Cerebellar nuclear complex (tissue), 1 donor: ENCODE data around the gene TMEM158.

Source experiments
- DNase-seq, 2 experiments: peaks; one replicate each; lab custom pipeline; 2025; lab: John Stamatoyannopoulos, UW

TMEM158 gene

DNA sequence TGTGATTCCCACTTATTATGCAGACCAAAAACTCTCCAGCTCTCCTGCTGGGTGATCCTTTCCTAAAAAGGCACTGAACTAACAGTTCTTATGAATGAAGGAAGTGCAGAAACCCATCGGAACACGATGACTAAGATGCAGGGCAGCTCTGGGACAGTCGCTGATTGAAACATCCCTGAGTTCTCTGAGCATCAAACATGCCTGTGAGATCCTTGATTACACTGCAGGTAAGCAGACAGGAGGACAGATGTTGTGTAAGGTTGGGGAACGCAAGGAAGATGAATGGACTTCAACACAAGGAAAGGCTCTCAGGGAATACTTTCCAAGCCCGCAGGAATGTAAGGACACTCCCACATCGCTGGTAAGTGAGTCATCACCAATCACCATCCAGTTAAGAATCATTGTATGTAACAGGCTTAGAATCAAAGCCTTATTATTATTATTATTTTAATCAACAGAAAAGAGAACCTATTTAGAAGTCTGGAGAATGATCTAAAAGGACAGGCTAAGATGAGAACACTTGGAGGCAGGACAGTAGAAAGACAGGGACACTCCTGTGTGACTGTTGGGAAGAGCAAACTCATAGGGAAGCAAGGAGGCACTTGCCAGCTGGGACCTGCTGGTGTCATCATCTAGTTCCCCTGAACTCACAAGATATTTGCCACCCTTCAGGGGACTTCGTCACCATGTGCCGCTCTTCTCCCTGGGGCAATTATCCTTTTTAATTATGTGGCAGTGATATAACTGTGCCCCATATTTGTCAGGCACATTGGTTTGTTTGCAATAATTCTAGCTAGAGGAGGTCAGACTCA lies 26.0 kb downstream of the TMEM158 start:
- no peak for DNase-seq

DNA sequence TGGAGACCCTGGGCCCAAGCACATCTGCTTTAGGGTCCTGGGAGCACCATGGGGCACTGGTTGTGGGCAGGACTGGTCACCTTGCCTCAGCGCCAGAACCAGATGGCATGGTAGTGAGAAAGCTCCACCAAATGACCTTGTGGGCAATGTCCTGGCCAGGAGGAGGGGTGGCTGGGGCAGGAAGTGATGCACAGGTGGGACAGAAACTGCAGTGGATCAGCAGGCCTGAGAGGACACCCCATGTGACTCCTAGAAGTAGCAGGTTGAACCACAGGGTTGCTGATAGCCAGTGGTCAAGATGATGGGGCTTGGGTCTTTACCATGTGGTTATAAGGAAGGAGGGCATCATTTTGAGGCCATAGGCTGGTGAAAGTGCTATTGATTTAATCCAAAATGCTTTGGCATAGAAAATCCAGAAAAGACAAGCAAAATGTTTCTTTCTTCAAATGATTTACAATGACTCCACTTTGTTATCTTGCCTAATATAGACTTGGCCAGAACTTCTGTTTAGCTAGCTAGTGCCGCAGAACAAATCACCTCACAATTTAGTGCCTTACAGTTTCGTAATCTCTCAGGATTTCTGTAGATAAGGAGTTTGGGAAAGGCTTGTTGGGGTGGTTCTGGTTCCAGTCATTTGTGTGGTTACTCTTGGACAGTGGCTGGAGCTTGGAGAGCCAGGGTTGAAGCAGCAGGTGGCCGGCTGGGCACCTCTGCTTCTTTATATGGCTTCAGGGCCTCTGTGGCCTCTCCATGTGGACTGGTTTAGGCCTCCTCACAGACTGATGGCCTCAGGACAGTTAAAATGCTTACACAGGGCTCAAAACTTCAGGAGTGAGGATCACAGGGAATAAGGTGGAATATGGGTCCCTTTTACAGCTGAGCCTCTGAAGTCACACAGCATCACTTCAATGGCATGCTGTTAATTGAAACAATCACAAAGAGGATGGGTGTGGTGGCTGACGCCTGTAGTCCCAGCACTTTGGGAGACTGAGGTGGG lies 27.5 kb downstream of the TMEM158 start:
- DNase-seq: no peak

DNA sequence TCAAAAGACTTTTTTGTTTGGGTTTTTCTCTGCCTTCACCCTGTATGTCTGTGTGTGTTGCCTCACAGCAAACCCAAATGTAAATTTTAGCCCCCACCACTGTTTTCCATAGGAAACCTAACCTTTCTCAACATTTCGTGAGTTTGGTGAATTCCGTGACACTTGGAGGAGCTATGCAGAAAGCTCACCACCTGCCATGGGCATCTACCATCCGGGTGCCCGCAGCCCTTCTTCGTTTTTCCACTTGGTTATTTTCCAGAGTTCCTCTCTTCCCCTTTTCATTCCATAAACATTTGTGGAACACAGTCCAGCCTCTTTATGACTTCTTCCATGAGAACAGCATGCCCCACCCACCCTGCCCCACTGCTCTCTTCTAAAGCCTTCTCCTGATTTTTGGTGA lies 31.3 kb downstream of the TMEM158 start:
- no peak for DNase-seq

DNA sequence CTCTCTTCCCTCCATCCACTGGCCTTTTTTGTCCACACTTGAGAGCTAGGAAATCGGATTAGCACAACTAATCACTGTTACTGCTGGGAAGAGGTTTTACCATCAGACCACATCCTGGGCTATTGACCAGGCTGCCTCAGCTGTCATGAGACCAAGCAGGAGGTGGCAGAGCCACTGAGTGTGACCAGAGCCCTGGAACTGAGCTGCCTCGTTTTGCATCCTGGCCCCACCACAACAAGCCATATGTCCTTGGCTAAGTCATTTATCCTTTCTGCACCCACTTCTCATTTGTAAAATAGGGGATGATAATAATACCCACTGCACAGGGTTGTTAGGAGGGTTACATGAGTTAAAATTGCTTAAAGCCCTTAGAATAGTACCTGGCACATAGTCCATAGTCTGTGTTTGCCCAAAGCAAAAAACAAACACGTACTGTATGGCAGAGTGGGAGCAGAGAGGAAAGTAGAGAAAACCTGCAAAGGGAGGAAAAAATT lies 34.1 kb downstream of the TMEM158 start:
- DNase-seq: no peak

DNA sequence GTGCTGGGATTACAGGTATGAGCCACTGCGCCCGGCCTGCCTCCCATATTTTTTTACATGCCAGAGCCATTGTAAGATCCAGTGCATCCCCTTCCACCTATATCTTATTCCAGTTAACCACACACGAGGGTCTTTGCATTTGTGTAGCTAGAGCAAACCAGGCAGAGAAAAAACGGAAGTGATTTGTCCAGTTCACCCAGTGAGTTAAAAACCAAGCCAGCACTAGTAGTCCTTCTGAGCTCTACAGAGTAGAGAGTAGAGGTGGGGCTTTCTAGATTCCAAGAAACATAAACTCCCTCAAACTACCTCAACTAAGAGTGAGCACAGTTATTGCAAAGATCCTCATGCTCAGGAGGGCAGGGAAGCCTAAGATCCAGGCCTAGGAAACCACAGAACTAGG lies 34.7 kb downstream of the TMEM158 start:
- no peak for DNase-seq

DNA sequence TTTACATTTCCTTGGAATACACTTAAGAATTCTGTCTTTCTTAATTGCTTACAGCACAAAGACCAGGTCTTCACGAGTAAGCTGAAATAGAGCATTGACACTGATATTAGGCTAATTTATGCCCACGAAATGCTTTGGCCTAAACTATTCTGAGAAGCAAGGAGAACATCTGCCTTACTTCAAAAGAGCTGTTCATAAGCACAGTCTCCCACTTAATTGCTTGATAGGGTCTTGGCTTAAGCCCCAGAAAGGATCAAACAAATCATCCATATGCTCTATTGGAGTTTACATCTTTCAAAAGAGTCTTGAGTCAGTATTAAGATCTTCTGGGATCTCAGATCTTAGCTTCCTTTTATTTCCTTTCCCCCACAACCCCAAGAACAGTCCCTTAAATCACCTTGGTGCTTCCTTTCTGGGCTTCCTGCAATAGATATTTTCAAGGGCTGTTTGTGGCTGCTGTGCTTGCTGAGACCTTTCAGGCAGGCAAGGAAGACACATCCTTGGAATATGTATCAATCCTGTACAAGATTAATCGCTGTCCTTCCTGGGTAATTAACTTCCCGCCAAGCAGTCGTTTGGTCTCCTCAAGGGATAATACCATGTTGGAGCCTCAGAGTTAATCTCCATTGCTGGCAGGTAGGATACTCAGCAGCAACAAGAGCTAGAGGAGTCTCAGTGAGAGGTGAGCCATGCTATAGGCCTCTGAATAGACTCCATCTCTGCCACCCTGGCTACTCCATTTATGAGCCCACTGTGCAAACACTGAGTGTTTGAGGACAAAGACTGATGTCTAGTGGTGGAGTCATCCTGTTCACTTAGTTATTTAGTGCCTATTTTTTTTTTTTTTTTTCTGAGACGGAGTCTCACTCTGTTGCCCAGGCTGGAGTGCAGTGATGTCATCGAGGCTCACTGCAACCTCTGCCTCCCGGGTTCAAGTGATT lies 37.1 kb downstream of the TMEM158 start:
- DNase-seq: no peak

DNA sequence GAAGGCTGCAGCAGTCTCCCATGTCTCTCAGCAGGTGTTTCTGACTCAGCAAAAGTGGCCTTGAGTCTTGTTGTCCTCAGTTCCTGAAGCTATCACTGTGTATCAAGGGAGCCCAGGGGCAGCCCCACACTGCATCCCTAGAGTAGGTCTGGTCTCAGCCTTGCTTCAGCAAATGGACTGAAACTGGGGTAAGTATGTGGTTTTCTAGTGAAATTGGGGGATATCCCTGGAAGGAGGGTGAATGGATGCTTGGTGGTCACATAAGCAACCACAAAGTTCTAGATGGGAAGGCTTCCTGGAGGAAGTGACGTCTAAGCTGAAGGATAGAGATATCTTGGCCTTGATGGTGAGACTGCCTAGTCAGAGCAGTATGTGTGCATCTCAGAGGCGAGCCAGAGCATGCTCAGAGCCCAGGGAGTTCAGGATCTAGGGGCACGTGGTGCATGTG lies 38.4 kb downstream of the TMEM158 start:
- no peak for DNase-seq

DNA sequence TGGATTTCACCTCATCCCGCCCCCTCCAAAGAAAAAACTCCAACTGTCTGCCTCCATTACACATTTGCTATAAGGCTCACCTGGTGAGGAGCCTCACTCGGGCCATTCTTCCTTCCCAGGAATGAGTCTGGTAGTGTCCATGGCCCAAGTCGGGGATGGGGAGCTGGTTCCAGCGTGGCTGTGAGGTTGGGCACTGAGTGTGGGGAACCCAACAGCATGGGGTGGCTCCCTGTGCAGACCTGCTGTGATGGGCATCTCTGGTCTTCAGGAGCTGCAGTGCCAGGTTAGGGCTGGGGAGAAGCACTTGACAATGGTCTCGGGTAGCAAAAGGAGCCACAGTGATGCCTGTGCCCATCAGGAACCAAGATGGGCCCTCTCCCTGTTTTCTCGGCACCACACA lies 39.2 kb downstream of the TMEM158 start:
- DNase-seq: no peak

DNA sequence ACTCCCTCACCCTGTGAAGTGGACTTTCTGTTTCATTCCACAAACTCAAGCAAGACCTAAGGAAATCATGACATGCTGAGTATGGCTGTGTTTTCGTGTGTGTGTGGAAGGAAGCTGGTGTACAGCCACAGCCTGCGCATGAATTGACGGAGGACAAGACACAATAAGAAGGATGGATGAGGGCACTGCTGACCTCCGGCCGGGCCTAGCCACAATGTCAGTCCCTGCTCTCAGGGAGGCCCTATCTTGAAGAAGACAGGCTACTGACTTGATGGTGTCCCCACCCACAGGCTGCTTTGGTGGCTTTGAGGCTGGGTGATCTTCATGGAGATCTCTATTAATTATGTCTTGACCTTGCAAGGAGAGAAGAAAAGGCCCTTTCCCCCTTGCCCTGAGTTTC lies 40.6 kb downstream of the TMEM158 start:
- no peak for DNase-seq

DNA sequence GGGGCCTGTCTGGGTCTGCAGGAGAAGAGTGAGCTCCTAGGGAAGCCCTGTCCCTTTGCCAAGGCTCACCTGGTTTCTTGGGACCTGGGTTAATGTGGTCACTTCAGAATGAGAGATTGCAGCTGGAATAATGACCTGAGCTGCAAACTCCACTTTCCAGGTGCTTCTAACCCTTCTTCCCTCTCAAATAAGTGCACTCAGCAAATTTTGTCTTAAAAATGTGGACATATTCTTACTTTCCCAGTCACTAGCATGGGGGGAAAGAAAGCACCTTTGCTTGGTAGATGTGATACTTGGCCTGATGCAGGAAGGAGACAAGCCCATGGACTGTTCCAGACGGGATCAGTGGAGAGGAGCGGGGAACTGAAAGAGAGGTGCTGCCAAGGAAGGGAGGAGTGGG lies 41.0 kb downstream of the TMEM158 start:
- DNase-seq: no peak

DNA sequence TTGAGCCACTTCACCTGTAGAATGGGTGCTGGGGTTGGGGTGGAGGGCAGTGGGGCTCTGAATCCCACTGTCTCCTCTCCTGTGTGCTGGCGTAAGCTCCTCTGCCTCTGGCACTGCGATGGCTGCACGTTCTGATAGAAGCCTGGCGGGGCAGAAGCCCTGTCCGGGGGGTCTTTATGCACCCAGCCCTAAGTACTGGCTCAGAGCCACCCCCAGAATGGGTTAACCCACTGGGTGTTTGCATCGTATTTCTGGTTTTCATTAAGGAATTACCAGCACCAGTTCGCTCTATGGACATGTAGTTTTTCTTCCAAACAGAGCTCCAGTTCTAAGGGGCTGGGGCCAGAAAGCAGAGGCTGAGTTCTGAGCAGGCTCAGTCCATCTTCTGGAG lies 42.2 kb downstream of the TMEM158 start:
- no peak for DNase-seq

DNA sequence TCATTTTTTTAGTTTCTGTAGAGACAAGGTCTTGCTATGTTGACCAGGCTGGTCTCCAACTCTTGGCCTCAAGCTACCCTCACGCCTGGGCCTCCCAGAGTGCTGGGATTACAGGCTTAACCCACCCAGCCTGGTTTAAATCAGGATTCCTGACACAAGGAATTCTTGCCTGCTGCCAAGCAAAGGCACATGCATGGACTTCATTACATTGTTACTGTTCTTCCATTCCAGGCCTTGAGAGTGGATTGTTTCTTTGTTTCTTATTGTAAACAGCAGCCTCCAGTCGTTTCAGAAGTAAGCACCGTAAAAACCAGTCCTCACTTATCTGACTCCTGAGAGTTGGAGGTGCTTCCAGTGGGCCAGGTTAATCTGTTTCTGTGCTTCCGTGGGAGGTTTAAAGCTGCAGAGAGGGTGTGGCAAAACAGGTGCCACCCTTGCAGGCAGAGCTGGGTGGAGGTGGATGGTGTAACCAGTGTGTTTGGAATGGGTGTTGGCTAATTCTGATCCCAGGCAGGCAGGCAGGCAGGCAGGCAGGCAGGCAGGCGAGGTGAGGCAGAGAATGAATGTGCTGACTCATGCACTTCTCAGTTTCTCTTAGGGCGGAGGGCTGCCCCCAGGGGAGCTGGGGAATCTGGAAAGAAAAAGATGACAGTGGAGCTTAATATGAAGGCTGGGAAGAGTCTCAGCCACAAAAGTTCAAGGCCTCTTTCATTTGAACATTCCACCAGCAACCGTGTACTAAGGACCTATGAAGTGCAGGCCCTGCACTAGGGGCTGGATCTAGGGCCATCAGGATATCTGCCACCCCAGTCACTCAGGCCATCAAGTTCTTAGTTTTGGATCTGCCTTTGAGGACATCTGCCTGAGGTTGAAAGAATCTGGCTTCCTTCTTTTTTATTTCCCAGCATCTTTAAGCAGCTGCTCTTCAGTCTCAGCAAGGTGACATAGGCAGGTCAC lies 42.9 kb downstream of the TMEM158 start:
- no peak for DNase-seq

DNA sequence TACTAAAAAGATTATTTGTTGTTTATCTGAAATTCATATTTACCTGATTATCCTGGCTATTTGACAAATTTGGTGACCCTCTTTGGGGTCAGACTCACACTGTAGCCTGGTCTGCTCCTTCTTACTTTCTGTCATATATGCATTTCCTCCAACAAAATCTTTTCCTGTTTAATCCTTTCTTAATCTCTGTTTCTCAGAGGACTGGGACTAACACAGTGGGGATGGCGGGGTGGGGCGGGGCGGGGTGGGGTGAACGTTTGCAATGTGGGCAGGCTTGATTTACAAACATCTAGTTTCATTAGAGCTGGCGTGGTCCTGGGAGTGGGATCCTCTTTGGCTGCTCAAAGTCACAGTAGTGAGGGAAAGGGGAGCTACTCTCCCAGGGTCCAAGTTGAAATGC lies 44.6 kb downstream of the TMEM158 start:
- no peak for DNase-seq

DNA sequence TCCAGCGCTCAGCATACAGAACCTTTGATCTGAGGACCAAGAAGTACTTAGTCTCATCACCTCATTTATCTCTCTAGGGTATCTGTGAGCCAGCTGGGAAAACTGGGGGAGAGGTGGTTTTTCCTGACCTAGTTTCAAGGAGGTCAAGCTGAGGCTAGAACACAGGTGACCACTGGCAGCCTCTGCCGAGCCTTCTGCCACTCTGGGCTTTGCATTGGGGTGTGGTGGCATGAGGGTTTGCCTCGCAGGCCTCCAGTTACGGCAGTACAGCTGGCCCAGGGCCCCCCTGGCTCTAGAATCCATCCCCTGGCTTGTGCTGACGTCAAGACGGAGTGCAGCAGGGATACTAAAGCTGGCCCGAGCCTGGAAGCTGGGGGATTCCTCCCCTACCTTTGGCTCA lies 45.2 kb downstream of the TMEM158 start:
- DNase-seq: no peak

DNA sequence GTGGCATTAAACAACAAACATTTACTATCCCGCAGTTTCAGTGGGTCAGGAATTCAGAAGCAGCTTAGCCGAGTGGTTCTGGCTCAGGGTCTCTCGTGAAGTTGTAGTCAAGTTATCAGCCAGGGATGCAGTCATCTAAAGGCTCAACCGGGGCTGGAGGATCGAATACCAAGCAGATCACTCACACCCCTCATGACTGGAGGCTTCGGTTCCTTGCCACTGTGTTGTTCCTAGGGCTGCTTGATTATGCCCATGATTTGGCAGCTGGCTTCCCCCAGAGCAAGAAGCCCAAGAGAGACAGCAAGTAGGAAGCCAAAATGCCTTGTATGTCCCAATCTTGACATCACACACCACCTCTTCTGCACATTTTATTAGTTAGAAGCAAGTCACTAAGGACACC lies 46.0 kb downstream of the TMEM158 start:
- DNase-seq: no peak

DNA sequence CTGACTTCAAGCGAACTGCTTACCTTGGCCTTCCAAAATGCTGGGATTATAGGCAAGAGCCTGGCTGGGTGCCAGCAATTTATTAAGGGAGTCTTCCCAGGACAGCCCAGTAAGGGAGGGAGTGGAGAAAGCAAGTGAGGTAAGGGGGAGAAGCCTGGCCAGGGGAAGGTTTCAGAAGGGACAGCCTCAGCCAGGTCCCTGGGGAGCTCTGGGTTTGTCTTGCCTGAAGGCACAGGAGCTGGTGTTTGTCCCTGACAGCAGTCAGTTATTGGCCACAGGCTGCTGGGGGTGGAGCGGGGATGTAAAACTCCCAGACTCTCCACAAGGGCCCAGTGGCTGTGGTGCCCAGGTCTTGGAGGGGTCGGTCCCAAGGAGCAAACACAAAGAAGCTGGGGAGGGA lies 46.9 kb downstream of the TMEM158 start:
- no peak for DNase-seq

DNA sequence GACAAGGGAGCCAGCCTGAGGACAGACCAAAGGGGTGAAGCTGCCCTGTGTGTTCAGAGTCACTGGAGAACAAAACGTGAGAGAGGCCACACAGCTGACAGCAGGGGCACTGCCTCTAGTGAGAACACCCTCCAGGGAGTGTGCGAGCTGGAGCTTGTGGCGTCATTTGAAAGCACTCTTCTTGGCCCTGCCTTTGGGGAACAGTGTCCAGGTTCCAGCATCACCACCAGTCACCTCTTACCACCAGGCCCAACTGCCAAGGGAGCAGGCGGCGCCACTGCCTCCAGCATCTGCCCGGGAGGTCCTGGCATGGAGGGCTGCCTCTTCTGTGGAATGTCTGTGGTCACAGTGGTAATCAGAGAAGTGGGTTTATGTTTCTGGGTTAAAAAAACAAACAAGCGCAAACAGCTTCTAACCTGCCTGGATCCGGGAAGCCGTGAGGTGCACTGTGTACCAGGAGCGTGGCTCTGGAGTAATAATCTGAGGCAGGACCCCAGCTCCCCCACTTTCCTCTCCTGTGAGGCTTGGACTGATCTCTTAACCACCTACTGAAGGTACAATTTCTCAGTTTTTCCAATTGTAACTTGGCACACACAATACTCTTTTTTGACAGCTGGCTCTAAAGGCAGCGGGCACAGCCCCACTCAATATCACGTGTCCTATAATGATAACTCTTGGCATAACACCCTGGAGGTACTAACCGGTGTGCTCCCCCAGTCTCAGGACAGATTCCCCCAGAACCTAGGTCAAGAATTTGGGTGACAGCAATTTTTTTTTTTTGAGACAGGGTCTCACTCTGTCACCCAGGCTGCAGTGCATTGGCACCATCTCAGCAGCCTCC lies 47.7 kb downstream of the TMEM158 start:
- DNase-seq: no peak

DNA sequence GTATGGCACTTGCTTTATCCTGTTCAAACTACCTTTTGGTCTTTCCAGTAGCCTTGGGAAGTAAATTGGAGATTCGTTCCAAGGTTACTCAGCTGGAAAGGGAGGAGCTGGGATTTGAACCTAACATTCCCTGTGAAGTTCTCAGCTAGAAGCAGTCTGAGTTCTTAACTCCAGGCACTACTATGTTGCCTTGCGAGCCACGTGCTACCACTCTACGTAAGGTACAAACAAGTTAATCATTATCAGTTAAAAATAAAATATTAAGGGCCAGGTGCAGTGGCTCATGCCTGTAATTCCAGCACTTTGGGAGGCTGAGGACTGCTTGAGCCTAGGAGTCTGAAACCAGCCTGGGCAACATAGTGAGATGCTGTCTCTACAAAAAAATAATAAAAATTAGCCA lies 49.2 kb downstream of the TMEM158 start:
- no peak for DNase-seq
